ENCODE data around the gene UBA5.
"Not testable (repeated sequence)": the region's sequence is repeated elsewhere in the genome, so short reads cannot be mapped to it uniquely, and the experiment has no call there.

UBA5 gene

GRCh38 chr3:132660052-132660810 is at the start of gene UBA5:
Gene UBA5 (plus strand): TSS chr3:132660329. CDS start chr3:132660538, 209 bp downstream.
- DNase-seq: peak; percentile 83

GRCh38 chr3:132615301-132615700 is 44.8 kb upstream of the UBA5 start:
- not testable (repeated sequence) for DNase-seq

GRCh38 chr3:132615881-132616280 is 44.2 kb upstream of the UBA5 start:
- no peak for DNase-seq

DNA sequence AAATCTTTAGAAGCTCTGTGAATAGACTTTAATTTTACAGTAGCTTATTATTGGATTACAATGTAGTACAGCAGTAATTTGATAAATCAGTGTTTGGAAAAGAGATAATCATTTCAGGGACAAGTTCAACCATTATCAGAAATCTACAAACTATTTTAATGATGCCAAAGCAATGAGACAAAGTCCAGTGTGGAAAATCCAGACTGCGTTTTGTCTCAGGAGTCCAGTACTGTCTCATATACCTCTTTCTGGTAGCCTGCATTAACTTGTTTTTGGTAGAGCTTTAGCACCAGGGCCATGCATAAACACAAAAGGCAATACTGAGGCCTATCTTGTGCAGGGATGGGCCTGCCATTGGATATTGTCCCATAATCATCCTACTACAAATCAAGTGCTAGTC is 43.3 kb upstream of the UBA5 start:
- no peak for DNase-seq

GRCh38 chr3:132622148-132622547 is 38.0 kb upstream of the UBA5 start:
- DNase-seq: no peak

GRCh38 chr3:132622761-132623160 is 37.4 kb upstream of the UBA5 start:
- no peak for DNase-seq

- no peak for DNase-seq
Measured at GRCh38 chr3:132623646-132624045, 36.5 kb upstream of the UBA5 start.

- no peak for DNase-seq
Measured at GRCh38 chr3:132624790-132625189, 35.3 kb upstream of the UBA5 start.

DNA sequence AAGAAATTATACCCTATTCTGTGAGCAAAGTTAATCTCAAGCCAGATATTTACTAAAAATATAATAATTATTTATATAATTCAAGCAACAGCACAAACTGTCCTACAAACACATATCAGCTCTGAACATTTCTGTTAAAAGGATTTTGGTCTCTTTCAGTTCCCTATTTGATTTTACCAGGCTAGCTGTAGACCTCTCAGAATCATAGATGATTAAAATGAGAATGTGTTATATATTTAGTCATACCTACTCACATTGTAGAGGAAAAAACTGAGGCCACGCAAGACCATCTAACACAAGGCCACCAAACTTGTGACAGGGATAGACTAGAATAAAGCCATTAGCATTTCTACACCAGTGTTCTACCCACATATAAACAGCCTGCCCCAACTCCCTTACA is 34.5 kb upstream of the UBA5 start:
- no peak for DNase-seq

DNA sequence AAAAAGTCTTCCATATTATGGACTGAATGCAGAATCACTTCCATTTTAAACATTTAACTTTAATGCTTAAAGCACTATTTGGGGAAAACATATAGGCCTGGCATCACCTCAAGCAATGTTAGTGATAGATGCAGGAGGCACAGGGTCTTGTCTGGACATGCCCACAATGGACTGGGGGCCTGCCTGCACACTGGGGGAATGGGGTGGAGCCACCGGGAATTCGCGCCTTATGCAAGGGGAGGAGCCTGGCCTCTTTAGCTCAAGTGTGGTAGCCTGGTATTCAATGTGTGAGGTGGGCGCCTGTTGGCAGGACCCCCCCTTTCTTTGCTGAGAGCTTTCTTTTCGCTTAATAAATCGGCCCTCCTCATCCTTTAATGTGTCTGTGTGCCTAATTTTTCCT is 33.2 kb upstream of the UBA5 start:
- DNase-seq: no peak

- DNase-seq: no peak
Measured at GRCh38 chr3:132628157-132628556, 32.0 kb upstream of the UBA5 start.

- no peak for DNase-seq
Measured at GRCh38 chr3:132629928-132630327, 30.2 kb upstream of the UBA5 start.

DNA sequence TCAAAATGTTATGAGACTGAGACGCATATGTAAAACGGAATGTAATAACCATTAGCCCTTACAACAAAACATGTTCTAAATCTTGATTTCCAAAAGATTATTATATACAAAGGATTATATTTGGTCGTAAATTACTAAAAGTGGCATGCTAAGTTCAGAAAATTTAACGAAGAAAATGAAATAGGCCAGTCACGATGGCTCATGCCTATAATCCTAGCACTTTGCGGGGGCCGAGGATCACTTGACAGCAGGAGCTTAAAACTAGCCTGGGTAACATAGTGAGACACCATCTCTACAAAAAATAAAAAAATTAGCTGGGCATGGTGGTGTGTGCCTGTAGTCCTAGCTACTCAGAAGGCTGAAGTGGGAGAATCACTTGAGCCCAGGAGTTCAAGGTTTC is 29.5 kb upstream of the UBA5 start:
- DNase-seq: no peak

DNA sequence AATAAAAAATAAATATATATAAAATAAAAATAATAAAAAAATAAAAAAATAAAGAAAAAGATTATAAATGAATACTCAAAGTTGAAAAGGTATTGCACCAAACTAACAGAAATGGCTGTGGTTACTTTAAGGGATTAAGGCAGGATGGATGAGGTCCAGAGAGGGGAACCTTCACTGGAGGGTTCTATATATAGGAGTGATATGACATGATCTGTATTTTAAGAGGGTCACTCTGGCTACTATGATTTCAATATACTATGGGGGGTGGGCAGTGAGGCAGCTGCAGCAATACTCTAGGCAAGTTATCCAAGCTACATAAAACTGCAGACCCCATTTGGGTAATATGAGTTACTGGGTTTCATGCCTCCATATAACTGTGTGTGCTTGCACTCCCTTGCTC is 25.1 kb upstream of the UBA5 start:
- DNase-seq: no peak

DNA sequence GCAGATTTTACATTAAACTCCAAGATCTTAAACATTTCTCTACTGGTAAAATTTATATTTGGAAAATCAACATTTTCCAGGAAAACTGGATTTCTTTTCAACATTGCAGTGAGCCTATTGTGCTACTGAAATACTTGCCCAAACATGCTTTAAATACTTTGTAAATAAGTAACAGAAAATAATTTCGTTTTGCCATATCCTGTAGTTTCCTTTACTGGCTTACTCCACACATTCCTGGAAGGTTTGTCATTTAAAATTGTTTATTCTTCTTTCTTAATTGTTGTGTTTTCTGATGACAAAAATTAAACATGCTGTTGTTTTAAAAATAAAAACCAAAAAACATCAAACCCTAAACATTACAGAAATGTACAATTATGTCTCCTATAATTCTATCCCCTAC is 22.5 kb upstream of the UBA5 start:
- DNase-seq: no peak

- no peak for DNase-seq
Measured at GRCh38 chr3:132638706-132639105, 21.4 kb upstream of the UBA5 start.

- DNase-seq: not testable (repeated sequence)
Measured at GRCh38 chr3:132641427-132641826, 18.7 kb upstream of the UBA5 start.

GRCh38 chr3:132641837-132642538 is 18.1 kb upstream of the UBA5 start:
- DNase-seq: no peak

DNA sequence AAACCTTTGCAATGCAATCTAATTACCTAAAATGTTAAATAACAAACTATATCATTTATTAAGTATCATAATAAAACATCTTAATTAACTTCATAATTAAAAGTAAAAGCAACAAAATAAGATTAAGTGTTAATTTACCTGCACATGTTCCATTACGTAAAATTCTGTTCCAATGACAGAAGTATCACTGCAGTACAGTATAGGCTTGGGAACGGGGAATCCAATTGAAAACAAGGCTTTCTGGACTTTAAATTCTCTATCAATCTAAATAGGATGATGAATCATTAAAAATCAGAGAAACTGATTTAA is 17.6 kb upstream of the UBA5 start:
- no peak for DNase-seq

DNA sequence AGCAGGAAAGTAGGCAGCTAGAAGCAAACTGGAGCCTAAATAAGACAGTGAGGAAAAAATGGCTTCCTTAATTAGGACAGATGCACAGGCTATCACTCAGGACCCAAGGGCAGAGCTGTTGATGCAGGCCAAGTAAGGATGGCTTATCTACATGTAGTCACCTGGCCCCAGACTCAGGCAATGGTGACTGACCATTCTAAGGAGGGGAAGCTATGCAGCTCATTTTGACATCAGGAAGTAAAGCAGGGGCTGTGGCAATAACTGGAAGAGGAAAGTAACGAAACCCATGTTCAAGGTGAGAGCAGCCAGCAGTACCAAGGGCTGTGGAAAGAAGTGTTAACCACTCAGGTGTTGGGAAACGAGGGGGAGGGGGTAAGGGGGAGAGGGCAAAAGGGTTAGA is 16.8 kb upstream of the UBA5 start:
- no peak for DNase-seq

GRCh38 chr3:132645058-132645457 is 15.1 kb upstream of the UBA5 start:
- DNase-seq: no peak

DNA sequence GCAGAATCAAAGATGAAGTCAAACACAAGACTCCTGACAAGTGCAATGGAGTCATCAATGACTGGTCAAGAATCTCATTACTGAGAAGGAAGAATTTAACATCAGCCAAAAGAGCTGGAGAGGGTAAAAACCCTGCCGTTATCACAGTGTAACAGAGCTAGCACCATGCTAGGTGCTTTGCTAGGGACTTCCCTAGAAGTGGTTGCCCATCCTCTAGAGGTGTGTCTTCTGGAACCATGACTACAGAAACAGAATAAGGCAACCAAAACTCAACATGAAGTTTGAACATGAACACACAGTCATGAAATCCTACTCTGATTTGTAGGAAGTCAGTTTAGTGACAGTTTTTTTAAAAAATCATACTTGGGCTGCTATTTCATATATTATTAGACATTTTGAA is 10.0 kb upstream of the UBA5 start:
- DNase-seq: no peak

DNA sequence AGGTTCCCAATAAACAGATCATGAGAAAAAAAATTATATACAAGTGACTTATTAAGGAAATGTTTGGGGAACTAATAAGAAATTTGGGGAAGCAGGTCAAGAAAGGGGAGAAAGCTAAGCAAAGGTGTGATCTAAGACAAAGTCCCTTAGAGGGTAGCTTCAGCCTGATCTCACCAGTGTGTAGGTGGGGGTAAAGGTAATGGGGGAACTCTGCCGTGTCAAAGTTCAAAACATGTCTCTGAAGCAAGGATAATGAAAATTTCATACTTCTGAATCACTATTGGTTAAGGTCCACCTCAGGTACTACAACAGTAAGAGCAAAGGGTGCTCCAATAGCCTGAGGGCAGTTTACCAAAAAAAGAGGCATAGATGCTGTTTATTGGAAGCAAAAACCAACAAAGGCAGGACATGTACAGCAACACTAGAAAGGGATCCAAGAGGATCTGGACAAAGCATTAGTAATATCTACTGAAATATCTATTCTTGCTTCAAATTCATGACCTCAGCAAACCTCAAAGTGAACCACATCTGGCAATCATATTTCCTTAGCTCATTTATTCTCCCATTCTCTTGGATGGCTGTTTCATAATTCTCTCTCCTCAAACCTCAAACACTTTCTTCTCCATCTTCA is 7.4 kb upstream of the UBA5 start:
- no peak for DNase-seq

DNA sequence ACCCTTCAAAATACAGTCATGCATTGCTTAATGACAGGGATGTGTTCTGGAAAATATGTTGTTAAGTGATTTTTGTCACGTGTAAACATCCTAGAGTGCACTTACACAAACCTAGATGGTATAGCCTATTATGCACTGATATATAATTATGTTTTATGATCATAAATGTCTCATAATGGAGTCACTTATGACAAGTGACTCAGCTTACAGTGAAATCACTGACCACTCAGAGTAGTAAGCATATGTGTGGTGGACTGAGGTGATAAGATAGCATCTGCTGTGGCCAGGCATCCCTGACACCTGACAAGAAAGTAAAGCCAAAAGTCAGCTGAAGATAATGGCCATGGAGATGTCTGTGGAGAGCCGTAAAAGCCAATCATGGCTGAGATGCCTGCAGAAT is 5.9 kb upstream of the UBA5 start:
- no peak for DNase-seq
